Choroid plexus epithelial cell (primary cell): ENCODE measurements around the gene ANKRD34A.

Source experiments
- DNase-seq: peaks from one replicate; pipeline ENCODE4 v3.0.0-alpha.2; 2010; ENCODE audit warnings: low read depth
- H3K4me3 ChIP-seq: 2 replicates; pipeline ENCODE4 v1.5.1; 2011; ENCODE audit warnings: low read depth, mild to moderate bottlenecking, control low read depth, low read length, moderate library complexity
- TF ChIP-seq, protein P1 (sequence below): conservative IDR thresholded peaks from 2 replicates; pipeline ENCODE4 v1.5.1; 2011; ENCODE audit warnings: low read depth, mild to moderate bottlenecking, control low read depth, inconsistent platforms, low read length, moderate library complexity

Gene ANKRD34A

DNA sequence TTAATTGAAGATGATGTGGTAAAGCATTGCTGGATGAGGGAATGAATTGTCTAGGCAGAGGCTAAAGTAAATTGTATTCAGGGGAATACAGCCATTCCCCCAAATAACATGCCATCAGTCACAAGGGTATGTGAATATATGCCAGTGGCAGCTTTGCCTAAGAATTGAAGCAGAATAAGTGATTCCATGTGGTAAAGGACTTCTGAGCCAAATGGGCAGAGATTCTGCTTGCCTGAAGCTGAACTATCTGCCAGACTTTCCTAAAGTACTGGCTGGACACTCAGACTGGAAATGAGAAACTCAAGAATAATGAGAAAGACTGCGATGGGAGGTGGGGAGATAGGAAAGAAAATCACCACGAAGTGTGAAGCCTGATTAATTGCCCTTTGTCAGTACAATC is 8.9 kb downstream of the ANKRD34A start:
- DNase-seq: no peak
- TF ChIP-seq, protein P1, sequence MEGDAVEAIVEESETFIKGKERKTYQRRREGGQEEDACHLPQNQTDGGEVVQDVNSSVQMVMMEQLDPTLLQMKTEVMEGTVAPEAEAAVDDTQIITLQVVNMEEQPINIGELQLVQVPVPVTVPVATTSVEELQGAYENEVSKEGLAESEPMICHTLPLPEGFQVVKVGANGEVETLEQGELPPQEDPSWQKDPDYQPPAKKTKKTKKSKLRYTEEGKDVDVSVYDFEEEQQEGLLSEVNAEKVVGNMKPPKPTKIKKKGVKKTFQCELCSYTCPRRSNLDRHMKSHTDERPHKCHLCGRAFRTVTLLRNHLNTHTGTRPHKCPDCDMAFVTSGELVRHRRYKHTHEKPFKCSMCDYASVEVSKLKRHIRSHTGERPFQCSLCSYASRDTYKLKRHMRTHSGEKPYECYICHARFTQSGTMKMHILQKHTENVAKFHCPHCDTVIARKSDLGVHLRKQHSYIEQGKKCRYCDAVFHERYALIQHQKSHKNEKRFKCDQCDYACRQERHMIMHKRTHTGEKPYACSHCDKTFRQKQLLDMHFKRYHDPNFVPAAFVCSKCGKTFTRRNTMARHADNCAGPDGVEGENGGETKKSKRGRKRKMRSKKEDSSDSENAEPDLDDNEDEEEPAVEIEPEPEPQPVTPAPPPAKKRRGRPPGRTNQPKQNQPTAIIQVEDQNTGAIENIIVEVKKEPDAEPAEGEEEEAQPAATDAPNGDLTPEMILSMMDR: no peak
- H3K4me3 ChIP-seq: no peak overlapping the region

DNA sequence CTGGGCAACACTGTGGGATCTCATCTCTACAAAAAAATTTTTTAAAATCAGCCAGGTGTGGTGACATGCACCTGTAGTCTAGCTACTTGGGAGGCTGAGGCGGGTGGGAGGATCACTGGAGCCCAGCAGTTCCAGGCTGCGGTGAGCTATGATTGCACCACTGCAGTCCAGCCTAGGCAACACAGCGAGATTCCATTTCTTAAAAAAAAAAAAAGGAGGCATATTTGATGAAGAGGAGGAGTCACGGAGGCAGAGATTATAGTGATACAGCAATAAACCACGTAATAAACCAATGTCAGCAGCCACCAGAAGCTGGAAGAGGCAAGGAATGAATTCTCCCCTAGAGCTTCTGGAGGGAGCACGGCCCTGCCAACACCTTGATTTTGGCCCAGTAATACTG is 10.5 kb downstream of the ANKRD34A start:
- no peak for DNase-seq
- TF ChIP-seq, protein P1: no peak
- no peak overlapping the region for H3K4me3 ChIP-seq

DNA sequence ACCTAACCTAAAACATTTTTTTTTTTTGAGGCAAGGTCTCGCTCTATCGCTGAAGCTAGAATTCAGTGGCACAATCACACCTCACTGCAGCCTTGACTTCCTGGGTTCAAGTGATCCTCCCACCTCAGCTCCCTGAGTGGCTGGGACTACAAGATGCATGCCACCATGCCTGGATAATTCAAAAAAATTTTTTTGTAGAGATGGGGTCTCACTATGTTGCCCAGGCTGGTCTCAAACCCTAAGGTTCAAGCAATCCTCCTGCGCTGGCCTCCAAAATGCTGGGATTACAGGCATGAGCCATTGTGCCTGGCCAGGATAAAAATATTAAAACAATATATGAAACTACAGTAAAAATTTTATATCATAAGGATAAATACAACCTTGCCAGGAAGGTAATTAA is 11.5 kb downstream of the ANKRD34A start:
- no peak for DNase-seq
- no peak overlapping the region for H3K4me3 ChIP-seq
- TF ChIP-seq, protein P1: no peak

DNA sequence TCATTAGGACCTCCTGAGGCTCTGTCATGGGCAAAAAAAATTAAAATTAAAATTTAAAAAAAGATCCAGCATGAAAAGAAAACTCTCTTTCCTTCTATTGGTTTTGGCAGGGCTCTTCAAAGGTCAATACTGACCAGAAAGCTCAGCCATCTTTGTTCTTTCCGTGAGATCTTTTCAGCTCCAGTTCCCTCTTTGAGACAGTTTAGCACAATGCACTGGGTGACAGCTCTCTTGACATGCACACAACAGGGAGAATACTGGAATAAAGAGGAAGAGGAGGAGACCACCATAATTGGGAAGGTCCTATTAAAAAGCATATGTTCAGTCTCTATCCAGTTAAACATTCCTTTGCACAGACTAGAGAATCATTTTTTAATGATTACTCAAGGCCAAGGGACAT is 12.8 kb downstream of the ANKRD34A start:
- no peak for DNase-seq
- TF ChIP-seq, protein P1: no peak
- H3K4me3 ChIP-seq: no peak overlapping the region

DNA sequence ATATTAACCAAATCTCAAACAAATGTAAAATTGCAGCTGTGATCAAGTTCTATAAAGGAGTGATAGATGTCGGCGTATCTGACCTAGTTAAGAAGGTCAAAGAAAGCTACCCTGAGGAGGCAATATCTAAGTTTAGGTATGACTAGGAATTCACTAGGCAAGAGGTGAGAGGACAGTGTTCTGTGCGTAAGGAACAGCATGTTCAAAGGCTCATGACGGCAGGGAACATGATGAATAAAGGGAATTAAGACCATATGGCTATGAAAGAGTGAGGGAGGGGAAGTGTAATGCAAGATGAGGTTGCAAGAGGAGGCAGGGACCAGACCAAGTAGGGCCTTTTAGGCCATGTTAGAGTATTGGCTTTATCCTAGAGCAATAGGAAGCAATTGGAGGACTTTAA is 15.2 kb downstream of the ANKRD34A start:
- DNase-seq: peak; percentile 42
- no peak overlapping the region for H3K4me3 ChIP-seq
- TF ChIP-seq, protein P1: no peak

DNA sequence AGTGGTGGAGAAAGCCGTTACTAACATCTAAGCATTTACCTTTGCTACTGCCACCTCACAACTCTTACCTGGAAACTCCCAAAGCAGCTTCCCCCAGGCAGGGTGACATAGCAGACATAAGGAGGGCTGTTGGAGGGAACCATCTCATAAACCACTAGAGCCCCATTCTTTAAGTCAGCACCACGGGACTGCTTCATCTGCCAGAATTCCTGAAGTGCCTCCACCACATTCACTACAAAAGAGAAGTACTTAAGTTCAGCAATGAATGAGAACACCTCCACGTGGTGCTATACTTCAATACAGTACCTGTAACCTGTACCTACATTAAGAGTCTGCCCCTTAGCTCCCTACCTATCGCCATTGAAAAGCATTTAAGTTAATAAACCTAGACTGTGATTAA is 16.8 kb downstream of the ANKRD34A start:
- H3K4me3 ChIP-seq: no peak overlapping the region
- TF ChIP-seq, protein P1: no peak
- DNase-seq: no peak

DNA sequence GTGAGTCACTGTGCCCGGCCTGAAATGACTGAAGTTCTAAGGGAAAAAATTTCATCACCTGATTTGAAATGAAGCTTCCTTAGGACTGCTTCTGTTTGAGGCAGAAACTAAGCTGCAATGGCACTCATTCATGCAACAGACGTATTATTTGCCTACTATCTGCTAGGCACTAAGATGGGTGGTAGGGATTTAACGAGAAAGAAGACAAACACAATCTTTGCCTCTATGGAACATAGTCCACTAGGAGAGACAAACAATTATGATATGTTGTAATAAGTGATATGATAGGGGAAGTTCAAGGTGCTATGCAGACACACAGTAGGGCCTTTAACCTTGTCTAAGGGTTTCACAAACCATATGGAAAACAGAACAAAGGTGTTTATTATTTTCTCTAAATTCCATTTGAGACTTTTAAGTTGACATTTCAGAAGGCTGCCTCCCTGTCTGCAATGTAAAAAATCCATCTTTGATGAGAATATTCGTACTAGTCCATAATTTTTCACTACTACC is 17.8 kb downstream of the ANKRD34A start:
- TF ChIP-seq, protein P1: no peak
- H3K4me3 ChIP-seq: no peak overlapping the region
- no peak for DNase-seq
